HFFc6 (cell line): ENCODE measurements around the gene PATE4. TPM values are rescaled to one million over a fixed set of nuclear protein-coding genes. Genes with fewer than 3 reads are reported as not detected.

Source experiments
- DNase-seq: peaks from one replicate; pipeline ENCODE4 v3.0.0-alpha.2; 2018
- H3K27ac Mint-ChIP-seq: 2 replicates; pipeline ENCODE4 v1.8.0; 2020; ENCODE audit warnings: mild to moderate bottlenecking, mixed read lengths
- H3K27me3 Mint-ChIP-seq: 2 replicates; pipeline ENCODE4 v1.8.0; 2021; ENCODE audit warnings: mild to moderate bottlenecking, moderate library complexity, mixed read lengths; ENCODE audit not compliant: insufficient read depth
- H3K36me3 Mint-ChIP-seq: 2 replicates; pipeline ENCODE4 v1.8.0; 2021; ENCODE audit warnings: low read depth, mixed read lengths
- H3K4me1 Mint-ChIP-seq: 2 replicates; pipeline ENCODE4 v1.8.0; 2020; ENCODE audit warnings: low read depth, mixed read lengths
- H3K4me3 Mint-ChIP-seq: 2 replicates; pipeline ENCODE4 v1.8.0; 2020; ENCODE audit warnings: mild to moderate bottlenecking, moderate library complexity, mixed read lengths
- H3K9me3 Mint-ChIP-seq: 2 replicates; pipeline ENCODE4 v1.8.0; 2020; ENCODE audit warnings: mild to moderate bottlenecking, mixed read lengths
- total RNA-seq, 6 experiments: library from RNA; stranded (reverse); fragmentation: NEBNext Ultra II Directional; extraction: Animal tissue kit (Norgen Biotek cat#: 25700); gene quantifications; 2 replicates in 1 of 6; 3 replicates in 5 of 6; pipeline ENCODE4 v1.2.3, GENCODE V29; 2021
- TF ChIP-seq, protein P1 (sequence below): fragments of 200-600 bp; sonication (generic); IDR thresholded peaks from 2 replicates; pipeline ENCODE4 v1.5.0; 2021; ENCODE audit warnings: antibody characterized with exemption, mild to moderate bottlenecking

The PATE4 gene
- total RNA-seq, 6 experiments from 2014 or later, result not detected

DNA sequence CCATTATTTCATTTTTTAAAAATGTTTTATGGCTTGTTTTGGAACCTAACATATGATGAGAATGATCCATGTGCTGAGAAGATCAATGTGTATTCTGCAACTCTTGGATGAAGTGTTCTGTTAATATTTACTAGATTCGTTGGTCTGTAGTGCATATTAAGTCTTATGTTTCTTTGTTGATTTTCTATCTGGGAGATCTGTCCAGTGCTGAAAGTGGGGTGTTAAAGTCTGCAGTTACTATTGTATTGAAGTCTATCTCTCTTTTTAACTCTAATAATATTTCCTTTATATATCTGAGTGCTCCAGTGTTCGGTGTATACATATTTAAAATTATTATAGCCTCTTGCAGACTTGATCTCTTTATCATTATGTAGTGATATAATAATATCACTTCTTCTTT, 33.3 kb upstream of the PATE4 start:
- no peaks in the 10 kb centered on the region for H3K4me1 Mint-ChIP-seq
- H3K9me3 Mint-ChIP-seq, result peaks cover 74% of the 10 kb centered on the region
- no peak overlapping the region for H3K4me3 Mint-ChIP-seq
- peaks cover 2% of the 10 kb centered on the region; the same call in 1 of the 2 replicates for H3K27me3 Mint-ChIP-seq
- no peak overlapping the region for H3K27ac Mint-ChIP-seq
- H3K36me3 Mint-ChIP-seq, result 0 out of 2 replicates have a peak, but pooled peaks cover 7% of the 10 kb centered on the region
- DNase-seq, result no peak
- TF ChIP-seq, protein P1, sequence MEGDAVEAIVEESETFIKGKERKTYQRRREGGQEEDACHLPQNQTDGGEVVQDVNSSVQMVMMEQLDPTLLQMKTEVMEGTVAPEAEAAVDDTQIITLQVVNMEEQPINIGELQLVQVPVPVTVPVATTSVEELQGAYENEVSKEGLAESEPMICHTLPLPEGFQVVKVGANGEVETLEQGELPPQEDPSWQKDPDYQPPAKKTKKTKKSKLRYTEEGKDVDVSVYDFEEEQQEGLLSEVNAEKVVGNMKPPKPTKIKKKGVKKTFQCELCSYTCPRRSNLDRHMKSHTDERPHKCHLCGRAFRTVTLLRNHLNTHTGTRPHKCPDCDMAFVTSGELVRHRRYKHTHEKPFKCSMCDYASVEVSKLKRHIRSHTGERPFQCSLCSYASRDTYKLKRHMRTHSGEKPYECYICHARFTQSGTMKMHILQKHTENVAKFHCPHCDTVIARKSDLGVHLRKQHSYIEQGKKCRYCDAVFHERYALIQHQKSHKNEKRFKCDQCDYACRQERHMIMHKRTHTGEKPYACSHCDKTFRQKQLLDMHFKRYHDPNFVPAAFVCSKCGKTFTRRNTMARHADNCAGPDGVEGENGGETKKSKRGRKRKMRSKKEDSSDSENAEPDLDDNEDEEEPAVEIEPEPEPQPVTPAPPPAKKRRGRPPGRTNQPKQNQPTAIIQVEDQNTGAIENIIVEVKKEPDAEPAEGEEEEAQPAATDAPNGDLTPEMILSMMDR, result no peak

DNA sequence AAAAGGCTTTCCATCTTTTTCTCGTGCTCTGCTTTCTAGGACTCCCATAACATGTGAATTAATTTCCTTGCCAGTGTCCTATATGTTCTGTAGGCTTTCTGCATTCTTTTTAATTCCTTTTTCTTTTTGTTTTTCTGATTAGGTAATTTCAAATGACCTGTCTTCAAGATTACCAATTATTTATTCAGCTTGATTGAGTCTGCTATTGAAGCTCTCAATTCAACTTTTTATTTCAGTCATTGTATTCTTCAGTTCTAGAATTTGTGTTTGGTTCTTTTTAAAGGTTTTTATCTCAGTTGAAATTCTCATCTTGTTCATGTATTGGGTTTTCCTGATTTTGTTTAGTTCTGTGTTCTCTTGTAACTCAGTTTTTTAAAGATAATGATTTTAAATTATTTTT, 30.7 kb upstream of the PATE4 start:
- H3K27ac Mint-ChIP-seq, result no peak overlapping the region
- H3K27me3 Mint-ChIP-seq, result peaks cover 2% of the 10 kb centered on the region; the same call in 1 of the 2 replicates
- H3K4me3 Mint-ChIP-seq, result no peak overlapping the region
- TF ChIP-seq, protein P1, result no peak
- H3K4me1 Mint-ChIP-seq, result no peaks in the 10 kb centered on the region
- DNase-seq, result no peak
- H3K36me3 Mint-ChIP-seq, result no peaks in the 10 kb centered on the region
- H3K9me3 Mint-ChIP-seq, result peaks cover 51% of the 10 kb centered on the region

DNA sequence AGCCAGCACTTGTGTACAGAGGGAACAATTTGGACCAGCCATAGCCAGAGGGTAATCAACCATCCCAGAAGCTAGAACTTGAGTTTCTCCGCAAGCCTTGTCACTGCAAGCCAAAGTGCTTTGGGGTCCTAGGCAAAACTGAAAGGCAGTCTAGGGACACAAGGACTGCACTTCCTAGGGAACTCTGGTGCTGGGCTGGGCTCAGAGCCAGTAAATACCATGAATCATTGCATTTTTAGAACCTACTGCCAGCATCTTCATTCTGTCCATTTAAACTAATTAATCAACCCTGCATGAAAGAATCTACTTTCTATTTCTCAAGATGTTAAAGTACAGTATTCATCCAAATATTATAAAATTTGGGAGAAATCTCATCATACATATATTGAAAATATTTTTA, 25.2 kb upstream of the PATE4 start:
- no peak overlapping the region for H3K4me3 Mint-ChIP-seq
- TF ChIP-seq, protein P1, result no peak
- no peak overlapping the region for H3K27ac Mint-ChIP-seq
- no peaks in the 10 kb centered on the region for H3K4me1 Mint-ChIP-seq
- DNase-seq, result no peak
- H3K9me3 Mint-ChIP-seq, result peaks cover 11% of the 10 kb centered on the region
- H3K36me3 Mint-ChIP-seq, result no peaks in the 10 kb centered on the region
- H3K27me3 Mint-ChIP-seq, result no peaks in the 10 kb centered on the region; the same call in 1 of the 2 replicates

DNA sequence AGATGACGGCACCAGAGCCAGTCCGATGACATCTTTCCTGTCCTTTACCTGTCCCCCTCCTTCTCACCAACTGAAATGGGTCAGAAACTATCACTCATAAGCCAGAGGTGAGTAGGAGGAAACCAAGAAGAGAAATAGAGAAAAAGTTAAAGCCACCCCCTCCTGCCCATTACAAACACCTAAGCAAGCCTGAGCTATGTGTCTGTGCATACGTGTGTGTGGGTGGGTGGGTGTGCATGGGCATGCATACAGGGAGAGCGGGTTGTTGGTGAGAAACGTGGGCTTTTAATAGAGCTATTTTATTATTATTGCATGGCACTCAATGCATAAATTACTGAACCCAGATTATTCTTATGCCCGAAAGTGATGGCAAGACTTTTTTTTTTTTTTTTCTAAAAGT, 2.6 kb downstream of the PATE4 start:
- no peaks in the 10 kb centered on the region for H3K9me3 Mint-ChIP-seq
- H3K4me1 Mint-ChIP-seq, result no peaks in the 10 kb centered on the region
- H3K27ac Mint-ChIP-seq, result no peak overlapping the region
- H3K36me3 Mint-ChIP-seq, result no peaks in the 10 kb centered on the region
- DNase-seq, result no peak
- TF ChIP-seq, protein P1, result no peak
- peaks cover 6% of the 10 kb centered on the region; the same call in 1 of the 2 replicates for H3K27me3 Mint-ChIP-seq
- H3K4me3 Mint-ChIP-seq, result no peak overlapping the region

DNA sequence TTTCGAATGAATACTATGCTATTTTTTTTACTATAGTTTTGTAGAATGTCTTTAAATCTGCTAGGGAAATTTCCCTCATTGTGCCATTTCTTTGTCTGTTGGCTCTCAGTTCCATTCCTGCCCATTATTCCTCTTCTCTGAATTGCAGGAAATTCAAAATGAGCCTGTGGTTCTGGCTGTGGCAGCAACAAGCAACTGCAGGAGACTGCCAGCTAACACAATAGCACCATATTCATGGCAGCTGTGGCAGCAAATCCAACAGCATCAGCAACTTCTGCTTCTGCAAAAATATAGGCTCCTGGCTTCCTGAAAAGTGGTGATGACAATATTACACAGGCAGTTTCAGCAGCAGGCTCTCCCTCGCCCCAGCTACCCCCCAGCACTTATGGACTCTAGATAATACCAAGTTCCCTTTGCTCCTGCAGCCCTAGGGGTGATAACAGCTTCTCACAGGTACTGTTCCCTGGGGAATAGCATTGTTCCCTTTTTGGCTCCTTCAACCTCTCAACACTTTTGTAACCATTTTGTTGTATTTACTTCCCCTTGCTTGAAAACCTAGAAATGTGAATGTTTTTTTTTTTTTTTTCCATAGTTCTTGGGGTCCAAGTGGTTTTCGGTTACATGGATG, 9.3 kb downstream of the PATE4 start:
- Mint-ChIP-seq H3K36me3 (peaks cover 16% of the 10 kb centered on the region), H3K9me3 (peaks cover 25% of the 10 kb centered on the region), H3K4me3 (no peak overlapping the region), H3K27me3 (no peaks in the 10 kb centered on the region), H3K4me1 (no peaks in the 10 kb centered on the region), H3K27ac (no peak overlapping the region)
- no peak for DNase-seq
- TF ChIP-seq, protein P1, result no peak
